NB4 (cell line): Measurements from ENCODE around the gene ROR2.

Experiments
- DNase-seq: peaks from one replicate; pipeline ENCODE4 v3.0.0; 2010; ENCODE audit warnings: low read depth
- H3K4me3 ChIP-seq: one replicate; pipeline ENCODE4 v1.5.1; 2011; ENCODE audit warnings: mild to moderate bottlenecking, low read depth, low read length, moderate library complexity
- CTCF ChIP-seq: IDR thresholded peaks from one replicate; pipeline ENCODE4 v1.5.1; 2012; ENCODE audit warnings: low read depth, low read length
- MAX ChIP-seq: IDR thresholded peaks from 2 replicates; pipeline ENCODE4 v1.6.1; 2011; ENCODE audit warnings: low read depth, low read length
- MYC ChIP-seq: IDR thresholded peaks from 2 replicates; pipeline ENCODE4 v1.6.1; 2011; ENCODE audit warnings: low read depth, low read length
- POLR2A ChIP-seq: IDR thresholded peaks from 2 replicates; pipeline ENCODE4 v1.6.1; 2011; ENCODE audit warnings: mild to moderate bottlenecking; ENCODE audit not compliant: insufficient read length; ENCODE audit errors: extremely low read depth

The ROR2 gene

GRCh38 chr9:91833878-91834255, 116.2 kb downstream of the ROR2 start:
- TF ChIP-seq POLR2A (no peak), MYC (no peak), MAX (no peak), CTCF (no peak)
- no peak overlapping the region for H3K4me3 ChIP-seq
- no peak for DNase-seq

- no peak for TF ChIP-seq POLR2A
- TF ChIP-seq MYC, result no peak
- no peak for TF ChIP-seq MAX
- no peak for TF ChIP-seq CTCF
- no peak for DNase-seq
- no peak overlapping the region for H3K4me3 ChIP-seq
Observed at GRCh38 chr9:91833096-91833877, 116.7 kb downstream of the ROR2 start.

- TF ChIP-seq MAX, result no peak
- no peak for TF ChIP-seq POLR2A
- no peak for TF ChIP-seq MYC
- no peak for TF ChIP-seq CTCF
- no peak for DNase-seq
- no peak overlapping the region for H3K4me3 ChIP-seq
Observed at GRCh38 chr9:91832322-91832721, 117.7 kb downstream of the ROR2 start.

- TF ChIP-seq MAX, result no peak
- no peak for TF ChIP-seq MYC
- no peak for TF ChIP-seq CTCF
- TF ChIP-seq POLR2A, result no peak
- H3K4me3 ChIP-seq, result no peak overlapping the region
Observed at GRCh38 chr9:91825866-91826265, 124.2 kb downstream of the ROR2 start.

GRCh38 chr9:91825422-91825821, 124.6 kb downstream of the ROR2 start:
- TF ChIP-seq POLR2A (no peak), MYC (no peak), CTCF (no peak), MAX (no peak)
- no peak overlapping the region for H3K4me3 ChIP-seq
- DNase-seq, result no peak

More at GRCh38 chr9:91825866-91826265, 124.2 kb downstream of the ROR2 start:
- DNase-seq, result no peak
